Hepatic stellate cell (primary cell): ENCODE data around the gene POLR3A.
A peak's percentile ranks its signal among the peaks of the same experiment; 100 is the strongest.

Source experiments
- DNase-seq: peaks from one replicate; pipeline ENCODE4 v3.0.0; 2011; ENCODE audit warnings: low spot score

The POLR3A gene

DNA sequence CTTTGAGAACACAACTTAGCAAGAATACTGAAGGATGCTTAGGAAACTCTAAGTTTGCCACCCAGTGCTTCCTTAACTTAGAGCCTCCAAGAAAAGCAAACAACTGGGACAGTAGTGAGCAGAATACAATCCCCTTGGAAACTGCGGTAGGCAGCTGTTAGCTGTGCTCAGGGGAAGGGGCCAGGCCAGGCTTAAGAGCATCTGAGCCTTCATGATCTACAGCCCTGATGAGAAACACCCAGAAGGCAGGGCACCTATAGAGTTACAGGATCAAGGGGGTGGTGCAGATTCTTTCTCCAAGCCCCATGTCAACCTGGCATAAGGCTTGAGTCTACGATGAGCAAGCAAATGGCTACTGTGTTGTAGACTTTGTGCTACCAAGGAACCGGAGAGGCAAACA lies 51.4 kb downstream of the POLR3A start:
- DNase-seq, result no peak

DNA sequence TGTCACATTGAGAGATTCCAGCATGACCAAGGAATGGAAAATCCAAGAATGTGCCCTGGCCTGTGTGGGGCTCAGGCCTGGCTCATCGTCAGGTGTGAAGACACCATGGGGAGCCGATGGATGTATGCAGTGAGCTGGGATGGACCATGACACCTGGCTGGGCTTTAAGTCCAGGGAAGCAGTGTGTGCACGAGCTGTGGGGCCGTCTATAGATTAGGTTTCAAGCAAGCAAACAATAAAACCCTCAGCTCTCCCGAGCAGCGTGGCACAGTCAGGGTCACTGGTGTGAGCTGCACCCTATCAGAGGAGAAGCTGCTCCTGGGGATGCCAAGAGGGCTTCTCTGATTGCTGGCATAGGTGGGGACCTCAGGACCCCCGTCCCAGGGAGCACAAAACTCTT lies 52.3 kb downstream of the POLR3A start:
- DNase-seq, result no peak

DNA sequence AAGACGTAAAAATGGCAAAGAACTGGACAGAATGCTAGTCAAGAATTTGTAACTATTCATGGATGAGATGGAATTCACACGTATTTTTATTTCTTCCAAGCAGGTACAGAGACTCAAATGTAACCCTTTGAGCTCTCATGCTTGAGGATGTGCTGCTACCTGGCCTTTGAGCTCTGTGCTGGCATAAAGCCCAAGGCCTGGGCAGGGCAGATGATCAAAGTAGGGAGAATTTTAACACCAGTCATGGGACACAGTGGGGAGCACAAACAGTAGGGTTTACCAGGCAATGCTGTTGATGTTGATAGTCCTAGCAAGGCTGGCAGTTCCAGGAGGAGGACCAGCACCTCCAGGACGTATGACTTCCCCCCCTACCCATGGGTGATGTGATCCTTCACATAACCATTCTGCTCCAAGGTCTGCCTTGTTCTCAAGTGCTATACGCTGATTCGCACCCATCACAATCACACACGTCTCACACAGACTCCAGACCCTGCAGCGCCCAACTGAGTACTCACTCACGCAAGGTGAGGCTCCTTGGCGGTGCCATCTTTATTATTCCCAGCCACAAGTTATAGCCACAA lies 54.1 kb downstream of the POLR3A start:
- DNase-seq, result no peak

DNA sequence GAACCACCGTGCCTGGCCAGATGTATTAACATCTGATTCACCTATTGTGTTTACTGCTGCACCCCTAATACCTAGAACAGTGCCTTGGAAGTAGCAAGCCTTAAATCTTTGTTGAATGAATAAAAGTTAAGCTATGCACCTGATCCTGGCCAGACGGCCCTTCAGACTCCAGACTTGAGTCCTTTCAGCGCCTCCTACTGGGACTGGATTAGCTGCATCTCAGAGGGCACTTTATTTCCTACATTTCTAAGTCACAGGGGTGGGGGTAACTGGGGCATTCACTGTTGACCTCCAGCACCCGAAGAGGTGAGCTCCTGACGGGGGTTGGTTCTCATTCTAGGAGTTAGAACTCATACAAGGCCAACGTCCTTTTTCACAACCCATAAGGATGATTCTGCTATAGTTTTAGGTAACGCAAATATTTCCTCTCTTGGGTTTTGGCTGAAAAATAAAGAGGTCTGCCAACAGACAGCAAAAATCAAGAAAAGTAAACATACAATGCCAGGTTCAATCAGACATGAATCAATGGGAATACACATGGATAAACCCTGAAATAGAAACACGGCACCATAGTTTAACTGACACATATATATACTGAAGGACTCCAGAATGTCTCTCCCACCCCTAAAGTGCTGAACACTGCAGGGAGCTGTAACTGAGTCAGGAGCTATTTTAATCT lies 54.8 kb downstream of the POLR3A start:
- peak; percentile 42 for DNase-seq

DNA sequence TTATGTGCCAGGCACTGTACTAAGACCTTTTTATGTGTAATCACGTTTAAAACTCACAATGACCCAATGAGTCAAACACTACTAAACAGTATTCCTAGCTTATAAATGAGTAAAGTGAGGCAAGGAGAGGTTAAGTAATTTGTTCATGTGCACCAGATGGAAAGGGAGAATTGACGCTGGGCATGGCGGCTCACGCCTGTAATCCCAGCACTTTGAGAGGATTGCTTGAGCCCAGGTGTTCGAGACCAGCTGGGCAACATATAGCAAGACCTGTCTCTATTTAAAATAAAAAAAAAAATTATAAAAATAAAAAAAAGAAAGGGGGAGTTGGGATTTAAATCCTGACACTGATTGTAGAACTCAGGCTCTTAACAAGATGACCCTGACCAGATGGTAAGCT lies 56.0 kb downstream of the POLR3A start:
- DNase-seq, result no peak

DNA sequence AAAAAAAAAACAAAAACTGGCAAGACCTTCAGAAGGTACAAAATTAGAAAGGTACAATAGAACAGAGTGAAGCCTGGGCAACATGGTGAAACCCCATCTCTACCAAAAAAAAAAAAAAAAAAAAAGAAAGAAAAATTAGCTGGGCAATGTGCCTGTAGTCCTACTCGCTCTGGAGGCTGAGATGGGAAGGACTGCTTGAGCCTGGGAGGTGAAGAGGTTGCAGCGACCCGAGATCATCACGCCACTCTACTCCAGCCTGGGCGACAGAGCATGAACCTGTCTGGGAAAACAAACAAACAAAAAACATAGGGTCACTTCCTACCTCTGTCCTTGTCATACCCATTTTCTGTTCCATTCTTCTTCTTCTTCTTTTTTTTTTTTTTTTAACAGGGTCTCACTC lies 57.2 kb downstream of the POLR3A start:
- DNase-seq, result no peak

DNA sequence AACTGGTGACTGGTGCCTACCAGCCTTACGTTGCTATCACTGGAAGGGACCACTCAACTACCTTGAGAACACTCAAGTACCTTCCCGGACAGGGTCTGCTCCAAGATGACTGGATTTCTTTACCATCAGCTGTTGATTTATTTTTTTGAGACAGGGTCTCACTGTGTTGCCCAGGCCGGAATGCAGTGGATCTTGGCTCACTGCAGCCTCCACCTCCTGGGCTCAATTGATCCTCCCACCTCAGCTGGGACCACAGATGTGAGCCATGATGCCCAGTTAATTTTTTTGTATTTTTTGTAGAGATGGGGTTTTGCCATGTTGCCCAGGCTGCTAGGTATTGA lies 57.5 kb downstream of the POLR3A start:
- no peak for DNase-seq

DNA sequence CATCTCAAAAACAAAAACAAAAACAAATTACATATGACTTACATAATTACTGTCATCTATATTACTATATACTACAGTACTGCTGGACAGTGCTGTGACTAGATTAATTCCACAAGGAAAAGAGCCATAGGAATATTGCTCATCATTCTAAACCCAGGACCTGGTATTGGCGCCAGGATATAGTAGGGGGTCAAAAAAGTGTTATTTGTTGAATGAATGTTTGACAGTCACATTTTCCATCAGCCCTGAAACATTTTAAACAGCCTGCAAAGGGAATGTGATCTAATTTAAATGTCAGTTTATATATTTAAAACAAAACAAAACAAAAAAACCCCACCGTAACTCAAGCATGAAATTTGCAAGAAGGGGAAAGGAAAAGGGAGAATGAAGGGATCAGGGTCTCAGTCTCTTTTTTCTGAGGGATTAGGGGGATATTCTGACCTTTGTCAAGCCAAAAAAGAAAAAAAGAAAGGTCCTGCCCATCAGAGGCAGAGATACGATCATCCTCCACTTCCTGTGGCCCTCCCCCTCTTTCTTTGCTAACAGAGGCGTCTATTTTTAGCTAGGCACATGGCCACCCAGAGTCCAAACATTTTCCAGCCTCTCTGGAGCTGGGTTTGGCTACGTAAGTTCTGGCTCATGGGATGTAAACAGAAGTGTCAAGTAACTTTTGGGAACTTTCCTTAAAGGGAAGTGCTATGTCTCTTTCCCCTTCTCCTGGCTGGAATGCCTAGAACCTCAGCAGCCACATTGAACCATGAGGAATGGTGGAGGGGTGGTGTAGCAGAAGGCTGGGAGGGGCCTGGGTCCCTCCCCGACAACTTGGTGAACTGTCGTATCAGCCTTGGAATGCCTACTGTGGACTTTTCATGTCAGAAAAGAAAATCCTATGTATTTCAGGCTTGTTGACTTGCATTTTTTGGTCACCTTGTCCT lies 58.2 kb downstream of the POLR3A start:
- DNase-seq, result peak; percentile 89

DNA sequence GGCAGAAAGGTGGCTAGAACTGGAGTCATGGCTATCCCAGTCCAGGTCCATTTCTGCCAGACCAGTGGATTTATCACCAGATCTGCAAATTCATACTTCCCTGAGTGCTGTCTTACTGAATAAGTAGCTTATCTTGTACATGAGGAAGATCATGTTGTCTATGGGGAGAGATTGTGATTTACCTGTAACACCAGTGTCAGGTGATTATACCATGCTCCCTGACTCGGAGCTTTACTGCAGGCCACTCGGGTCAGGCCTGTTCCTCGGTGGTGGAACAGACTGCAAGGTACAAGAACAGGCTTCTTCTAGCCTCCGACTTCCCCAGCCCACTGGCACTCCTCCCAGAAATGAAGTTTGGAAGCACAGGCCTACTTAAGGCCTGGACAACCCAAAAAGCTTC lies 60.2 kb downstream of the POLR3A start:
- DNase-seq, result no peak

DNA sequence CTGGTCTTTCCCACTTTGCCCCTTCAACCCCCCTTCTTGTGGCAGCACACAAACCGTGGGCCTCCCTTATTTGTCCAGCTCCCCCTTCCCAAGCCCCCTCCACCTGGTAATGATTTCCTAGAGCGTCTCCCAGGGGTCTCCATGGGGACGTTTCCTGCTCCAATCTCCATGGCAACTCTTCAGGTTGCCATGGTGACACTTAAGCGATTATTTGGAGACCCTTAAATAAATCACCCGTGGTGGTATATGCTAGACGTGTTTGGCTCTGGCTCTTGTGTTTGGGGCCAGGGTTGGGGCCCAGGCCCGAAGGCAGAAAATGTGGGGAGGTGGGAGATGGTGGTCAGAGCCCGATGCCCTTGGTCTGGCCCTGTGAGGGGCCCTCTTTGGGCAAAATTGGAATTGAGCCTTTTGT lies 61.7 kb downstream of the POLR3A start:
- DNase-seq, result no peak

DNA sequence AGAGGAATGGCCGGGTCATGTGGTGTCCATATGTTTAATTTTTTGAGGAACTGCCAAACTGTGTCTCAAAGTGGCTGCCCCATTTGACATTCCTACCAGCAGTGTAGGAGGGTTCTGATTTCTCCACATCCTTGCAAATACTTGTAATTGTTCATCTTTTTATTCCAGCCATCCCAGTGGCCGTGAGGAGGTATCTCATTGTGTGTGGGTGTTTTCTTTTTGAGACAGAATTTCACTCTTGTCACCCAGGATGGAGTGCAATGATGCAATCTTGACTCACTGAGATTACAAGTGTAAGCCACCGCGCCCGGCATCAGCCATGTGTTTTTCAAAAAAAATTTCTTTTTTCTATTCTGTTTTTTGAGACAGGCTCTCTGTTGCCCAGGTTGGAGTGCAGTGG lies 64.0 kb downstream of the POLR3A start:
- peak; percentile 29 for DNase-seq

DNA sequence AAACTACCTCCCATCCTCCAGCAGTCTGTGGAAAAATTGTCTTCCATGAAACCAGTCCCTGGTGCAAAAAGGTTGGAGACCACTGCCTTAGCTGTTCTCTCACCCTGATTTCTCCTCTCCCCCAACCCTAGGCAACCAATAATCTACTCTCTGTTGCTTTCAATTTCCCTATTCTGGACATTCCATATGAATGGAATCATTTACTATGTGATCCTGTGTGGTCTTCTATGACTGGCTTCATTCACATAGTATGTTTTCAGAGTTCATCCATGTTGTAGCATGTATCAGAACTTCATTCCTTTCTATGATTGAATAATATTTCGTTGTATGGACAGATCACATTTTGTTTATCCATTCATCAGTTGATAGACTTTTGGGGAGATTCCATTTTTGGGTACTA lies 64.5 kb downstream of the POLR3A start:
- DNase-seq, result no peak

DNA sequence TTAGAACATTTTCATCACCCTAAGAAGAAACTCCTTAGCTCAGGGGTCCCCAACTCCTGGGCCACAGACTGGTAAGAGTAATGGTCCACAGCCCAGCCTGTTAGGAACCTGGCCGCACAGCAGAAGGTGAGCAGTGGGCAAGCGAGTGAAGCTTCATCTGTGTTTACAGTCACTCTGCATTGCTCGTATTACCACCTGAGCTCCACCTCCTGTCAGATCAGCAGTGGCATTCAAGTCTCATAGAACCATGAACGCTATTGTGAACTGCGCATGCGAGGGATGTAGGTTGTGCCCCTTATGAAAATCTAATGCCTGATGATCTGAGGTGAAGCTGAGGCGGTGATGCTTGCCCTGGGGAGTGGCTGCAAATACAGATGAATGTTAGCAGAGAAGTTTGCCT lies 65.4 kb downstream of the POLR3A start:
- no peak for DNase-seq

DNA sequence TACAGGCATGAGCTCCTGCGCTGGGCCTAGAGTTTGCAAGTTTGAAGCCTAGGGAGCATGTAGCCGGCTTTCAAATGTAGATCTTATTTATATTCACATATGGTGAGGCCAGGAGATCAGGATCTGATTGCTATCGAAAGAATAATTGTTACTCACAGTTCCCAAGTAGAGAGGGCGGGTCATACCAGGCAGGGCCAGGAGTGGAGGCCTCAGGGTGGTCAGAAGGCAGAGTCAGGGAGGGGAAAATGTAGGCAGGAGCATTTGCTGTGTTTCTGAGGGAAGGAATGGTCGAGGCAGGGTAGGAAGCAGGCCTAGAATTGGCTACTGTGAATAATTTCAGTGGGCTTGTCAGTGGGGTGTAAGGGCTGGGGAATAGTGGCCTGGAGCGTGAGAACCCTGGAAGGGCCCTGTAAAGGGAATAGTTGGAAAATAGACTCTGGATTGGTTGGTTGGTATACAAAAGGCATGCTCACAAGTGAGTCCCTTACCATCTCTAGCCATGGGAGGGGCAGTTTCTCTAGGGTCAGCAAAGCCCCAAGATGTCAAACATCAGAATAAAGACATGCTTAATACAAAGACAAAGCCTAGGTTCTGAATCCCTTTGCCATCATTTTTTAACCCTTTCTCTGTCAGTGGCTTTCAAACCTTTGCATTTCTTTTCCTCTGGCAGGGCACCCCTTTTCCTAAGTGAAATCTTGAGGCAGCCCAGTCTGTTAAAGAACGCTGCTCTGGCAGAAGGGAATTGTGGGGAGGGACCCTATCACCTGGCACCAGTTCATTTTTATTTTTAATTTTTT lies 66.8 kb downstream of the POLR3A start:
- no peak for DNase-seq

DNA sequence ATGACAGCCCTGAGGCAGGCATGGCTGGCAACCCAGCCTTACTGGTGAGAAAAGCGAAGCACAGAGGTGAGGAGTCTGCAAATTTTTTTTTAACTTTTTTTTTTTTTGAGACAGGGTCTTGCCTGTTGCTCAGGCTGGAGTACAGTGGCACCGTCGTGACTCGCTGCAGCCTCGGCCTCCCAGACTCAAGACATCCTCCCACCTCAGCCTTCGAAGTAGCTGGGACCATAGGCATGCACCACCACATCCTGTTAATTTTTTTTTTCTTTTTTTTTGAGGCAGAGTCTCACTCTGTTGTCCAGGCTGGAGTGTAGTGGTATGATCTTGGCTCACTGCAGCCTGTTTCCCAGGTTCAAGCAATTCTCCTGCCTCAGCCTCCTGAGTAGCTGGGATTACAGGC lies 67.6 kb downstream of the POLR3A start:
- no peak for DNase-seq

DNA sequence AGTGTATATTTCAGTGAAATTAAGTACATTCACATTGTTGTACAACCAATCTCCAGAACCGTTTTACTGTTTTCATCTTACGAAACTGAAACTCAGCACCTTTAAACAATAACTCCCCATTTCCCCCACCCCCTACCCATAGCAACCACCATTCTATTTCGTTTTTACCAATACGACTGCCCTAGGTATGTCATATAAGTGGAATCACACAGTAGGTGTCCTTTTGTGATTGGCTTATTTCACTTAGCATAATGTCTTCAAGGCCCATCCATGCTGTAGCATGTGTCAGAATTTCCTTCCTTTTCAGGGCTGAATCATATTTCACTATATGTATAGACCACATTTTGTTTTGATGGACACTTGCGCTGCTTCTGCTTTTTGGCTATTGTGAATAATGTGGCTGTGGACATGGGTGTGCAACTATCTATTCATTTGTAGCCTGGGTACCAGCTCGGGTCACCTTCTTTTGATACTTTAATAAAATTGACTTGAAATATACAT lies 68.4 kb downstream of the POLR3A start:
- no peak for DNase-seq

DNA sequence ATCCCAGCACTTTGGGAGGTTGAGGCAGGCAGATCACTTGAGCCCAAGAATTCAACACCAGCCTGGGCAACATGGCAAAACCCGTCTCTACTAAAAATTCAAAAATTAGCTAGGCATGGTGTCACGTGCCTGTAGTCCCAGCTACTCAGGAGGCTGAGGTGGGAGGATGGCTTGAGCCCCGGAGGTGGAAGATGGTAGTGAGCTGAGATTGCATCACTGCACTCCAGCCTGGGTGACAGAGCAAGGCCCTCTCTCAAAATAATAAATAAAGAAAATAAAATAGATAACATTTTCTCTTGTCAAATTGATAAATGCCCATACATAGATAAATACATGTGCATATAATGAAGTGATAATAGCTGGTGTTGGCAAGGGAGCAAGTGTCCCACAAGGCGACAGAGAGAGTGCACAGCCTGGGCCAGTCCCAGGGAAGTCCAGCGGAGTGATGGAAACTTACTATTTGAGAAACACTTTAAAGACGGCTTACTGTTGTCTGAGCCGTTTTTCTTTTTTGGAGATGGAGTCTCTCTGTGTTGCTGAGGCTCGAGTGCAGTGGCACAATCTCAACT lies 69.3 kb downstream of the POLR3A start:
- no peak for DNase-seq

DNA sequence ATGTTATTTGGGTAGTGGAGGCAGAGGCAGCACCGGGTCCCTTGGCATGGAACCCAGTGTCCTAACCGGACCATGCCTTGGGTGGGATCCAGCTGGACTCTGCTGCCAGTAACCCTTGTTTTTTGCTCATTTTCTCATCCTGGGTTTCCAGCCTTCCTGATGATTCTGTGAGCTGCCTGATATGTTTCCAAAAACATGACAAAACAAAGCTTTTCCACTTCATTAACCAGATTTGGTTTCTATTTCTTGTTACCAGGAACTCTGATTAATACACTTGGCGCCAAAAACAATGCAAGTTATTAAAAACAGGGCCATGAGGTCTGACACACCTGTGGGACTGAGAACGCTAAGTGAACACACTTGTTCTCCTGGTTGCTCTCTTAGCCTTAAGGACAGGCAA lies 69.9 kb downstream of the POLR3A start:
- DNase-seq, result no peak

DNA sequence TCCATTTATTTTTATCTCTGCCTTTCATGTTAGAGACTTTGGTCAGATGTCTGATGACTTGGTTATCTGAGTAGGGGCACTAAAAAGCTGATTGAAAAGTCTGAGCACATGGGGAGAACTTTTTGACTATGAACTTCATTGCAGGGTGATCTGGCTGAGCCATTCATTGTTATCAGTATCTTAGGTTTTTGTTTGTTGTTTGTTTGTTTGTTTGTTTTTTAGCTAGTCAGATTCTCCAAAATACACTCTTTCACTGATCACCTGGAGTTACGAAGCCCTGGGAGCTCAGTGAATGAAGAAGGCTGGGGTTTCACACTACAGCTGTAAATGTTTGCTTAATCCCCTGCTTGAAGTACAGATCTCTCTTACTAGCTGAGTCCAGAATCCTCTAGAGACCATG lies 74.2 kb downstream of the POLR3A start:
- DNase-seq, result no peak

DNA sequence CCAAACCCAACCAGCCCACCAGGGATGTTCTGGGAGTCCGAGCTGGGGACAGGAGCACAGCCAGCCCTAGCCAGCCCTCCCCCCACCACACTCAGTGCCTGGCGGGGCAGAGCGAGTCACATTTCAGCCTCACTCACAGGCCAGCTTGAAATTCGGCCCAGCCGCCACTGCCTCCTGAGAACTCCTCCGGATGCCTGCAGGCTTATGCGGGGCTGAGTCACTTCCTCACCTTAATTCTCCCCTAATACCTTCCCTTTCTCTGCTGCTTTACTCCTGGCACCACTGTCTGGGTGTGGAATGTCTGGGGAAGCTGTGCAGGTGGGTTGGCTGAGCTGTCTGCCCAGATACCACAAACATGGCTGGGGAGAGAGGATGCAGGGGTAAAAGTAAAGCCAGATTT lies 80.1 kb downstream of the POLR3A start:
- peak; percentile 42 for DNase-seq

DNA sequence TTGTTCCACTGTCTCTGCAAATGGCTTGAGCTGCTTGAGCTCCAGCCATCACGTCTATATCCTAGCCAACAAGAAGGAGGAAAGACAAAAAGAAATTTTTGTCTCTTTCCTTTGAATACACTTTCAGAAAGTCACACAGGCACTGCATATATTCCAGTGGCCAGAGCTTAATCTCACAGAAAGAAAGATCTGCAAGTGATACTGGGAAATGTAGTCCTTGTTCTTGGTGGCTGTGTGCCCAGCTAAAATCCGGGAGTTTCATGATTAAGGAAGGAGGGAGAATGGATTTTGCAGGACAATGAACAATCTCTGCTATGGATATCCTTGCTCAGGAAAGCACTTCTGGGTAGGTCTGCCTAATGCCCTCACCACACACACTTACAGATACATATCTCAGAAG lies 83.2 kb downstream of the POLR3A start:
- no peak for DNase-seq

DNA sequence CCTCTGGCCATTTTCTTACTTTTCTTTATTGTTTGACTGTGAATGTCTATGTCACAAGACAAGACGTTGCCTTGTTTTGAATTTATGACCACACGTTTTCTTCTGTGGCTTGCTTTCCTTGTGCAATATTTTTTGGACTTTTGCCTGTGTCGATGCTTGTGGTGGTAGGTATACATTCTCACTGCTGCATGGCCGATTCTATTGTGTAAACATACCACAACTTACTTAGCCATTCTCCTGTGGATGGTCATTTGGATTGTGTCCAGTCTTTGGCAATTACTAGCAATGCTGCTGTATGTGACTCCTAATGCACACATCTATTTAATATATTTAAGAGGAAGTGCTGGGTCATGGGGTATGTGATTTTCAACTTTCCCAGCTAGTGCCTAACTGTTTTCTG lies 84.8 kb downstream of the POLR3A start:
- no peak for DNase-seq
